Heart left ventricle (tissue), 13 donors: ENCODE data around the gene CEP164.

Experiments used
- POLR2A ChIP-seq, 2 donors: fragments of 450-650 bp; IDR thresholded peaks; one replicate each; pipeline ENCODE4 v1.6.1; 2017; ENCODE audit warnings: antibody characterized with exemption in 2 of 2, mild to moderate bottlenecking in 2 of 2, moderate library complexity in 2 of 2
- TF ChIP-seq, protein P1 (sequence below), 12 donors: fragments of 200-600 bp; sonication (generic) in 4 of 12; IDR thresholded peaks; one replicate each; pipeline versions ENCODE4 v1.5.0 to v1.8.0; 2018 to 2022; ENCODE audit warnings: antibody characterized with exemption in 12 of 12, mild to moderate bottlenecking in 5 of 12
- donor health status: ischemic (EF 13 %, LVEDD 7.1; RV severe dilation, severe dysfunction).
- donor health status: DM: no; HTN: yes; CAD: no.
- donor health status: DM: no; HTN: no; CAD: no.
- donor health status: ischemic (EF 25% LVEDD 6.9; RV normal size, moderate dysfunction).
- donor health status: ischemic (EF 25% LVEDD 5.7; RV mildly dilated, moderate dysfunction).
- donor health status: ischemic (EF 35%, LVEDD 5.7; RV mildly dilated, moderate dysfunction).
- donor health status: nonischemic (EF 11% LVEDD 7.7; RV severe dilation, severe dysfunction).
- donor health status: DM: yes; HTN: yes; CAD: no.
- donor health status: PGD.
- donor health status: ischemic (EF 29% LVEDD 5.4; RV normal size, mild dysfunction).
- donor health status: nonischemic (EF 23%, LVEDD 6.1; RV moderate dilation, normal function).

- TF ChIP-seq, protein P1, sequence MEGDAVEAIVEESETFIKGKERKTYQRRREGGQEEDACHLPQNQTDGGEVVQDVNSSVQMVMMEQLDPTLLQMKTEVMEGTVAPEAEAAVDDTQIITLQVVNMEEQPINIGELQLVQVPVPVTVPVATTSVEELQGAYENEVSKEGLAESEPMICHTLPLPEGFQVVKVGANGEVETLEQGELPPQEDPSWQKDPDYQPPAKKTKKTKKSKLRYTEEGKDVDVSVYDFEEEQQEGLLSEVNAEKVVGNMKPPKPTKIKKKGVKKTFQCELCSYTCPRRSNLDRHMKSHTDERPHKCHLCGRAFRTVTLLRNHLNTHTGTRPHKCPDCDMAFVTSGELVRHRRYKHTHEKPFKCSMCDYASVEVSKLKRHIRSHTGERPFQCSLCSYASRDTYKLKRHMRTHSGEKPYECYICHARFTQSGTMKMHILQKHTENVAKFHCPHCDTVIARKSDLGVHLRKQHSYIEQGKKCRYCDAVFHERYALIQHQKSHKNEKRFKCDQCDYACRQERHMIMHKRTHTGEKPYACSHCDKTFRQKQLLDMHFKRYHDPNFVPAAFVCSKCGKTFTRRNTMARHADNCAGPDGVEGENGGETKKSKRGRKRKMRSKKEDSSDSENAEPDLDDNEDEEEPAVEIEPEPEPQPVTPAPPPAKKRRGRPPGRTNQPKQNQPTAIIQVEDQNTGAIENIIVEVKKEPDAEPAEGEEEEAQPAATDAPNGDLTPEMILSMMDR (IDR thresholded peaks at IDR 0.05) = no peak
- TF ChIP-seq POLR2A (IDR thresholded peaks at IDR 0.05) = no peak
Measured at GRCh38 chr11:117417342-117417741, 89.7 kb downstream of the CEP164 start.
